Nephron progenitor cell (in vitro differentiated cells): ENCODE data around the gene CDYL2.

Experiments
- DNase-seq: peaks from one replicate; pipeline ENCODE4 v3.0.0; 2021
- H3K27ac Mint-ChIP-seq: 2 replicates; pipeline ENCODE4 v1.8.0; 2021; ENCODE audit warnings: mild to moderate bottlenecking, moderate library complexity, mixed read lengths
- H3K27me3 Mint-ChIP-seq: 2 replicates; pipeline ENCODE4 v1.8.0; 2021; ENCODE audit warnings: mild to moderate bottlenecking, low read depth, mixed read lengths; ENCODE audit not compliant: poor library complexity
- H3K36me3 Mint-ChIP-seq: 2 replicates; pipeline ENCODE4 v1.8.0; 2021; ENCODE audit warnings: low read depth, mixed read lengths
- H3K4me1 Mint-ChIP-seq: 2 replicates; pipeline ENCODE4 v1.8.0; 2021; ENCODE audit warnings: mixed read lengths
- H3K4me3 Mint-ChIP-seq: 2 replicates; pipeline ENCODE4 v1.8.0; 2021; ENCODE audit warnings: mild to moderate bottlenecking, moderate library complexity, mixed read lengths
- H3K9me3 Mint-ChIP-seq: 2 replicates; pipeline ENCODE4 v1.8.0; 2021; ENCODE audit warnings: mild to moderate bottlenecking, moderate library complexity, mixed read lengths
- CTCF ChIP-seq: fragments of 200-600 bp; sonication (generic); IDR thresholded peaks from 2 replicates; pipeline ENCODE4 v1.5.0; 2021; ENCODE audit warnings: antibody characterized with exemption

The CDYL2 gene

GRCh38 chr16:80627108-80627507, 177.3 kb downstream of the CDYL2 start:
- H3K27me3 Mint-ChIP-seq = peaks cover 12% of the 10 kb centered on the region
- H3K36me3 Mint-ChIP-seq = no peaks in the 10 kb centered on the region
- H3K4me3 Mint-ChIP-seq = no peak overlapping the region
- H3K9me3 Mint-ChIP-seq = peaks cover 35% of the 10 kb centered on the region
- no peak for TF ChIP-seq CTCF
- H3K4me1 Mint-ChIP-seq = no peaks in the 10 kb centered on the region
- no peak for DNase-seq
- no peak overlapping the region for H3K27ac Mint-ChIP-seq

- Mint-ChIP-seq H3K27ac (no peak overlapping the region), H3K9me3 (peaks cover 23% of the 10 kb centered on the region), H3K36me3 (no peaks in the 10 kb centered on the region), H3K4me1 (no peaks in the 10 kb centered on the region), H3K27me3 (peaks cover 8% of the 10 kb centered on the region), H3K4me3 (no peak overlapping the region)
- no peak for DNase-seq
- TF ChIP-seq CTCF = no peak
Observed at GRCh38 chr16:80623376-80623775, 181.0 kb downstream of the CDYL2 start.

- no peak for TF ChIP-seq CTCF
- no peak overlapping the region for H3K27ac Mint-ChIP-seq
- no peaks in the 10 kb centered on the region for H3K36me3 Mint-ChIP-seq
- no peak for DNase-seq
- peaks cover 8% of the 10 kb centered on the region for H3K27me3 Mint-ChIP-seq
- H3K9me3 Mint-ChIP-seq = peaks cover 20% of the 10 kb centered on the region
- no peak overlapping the region for H3K4me3 Mint-ChIP-seq
- H3K4me1 Mint-ChIP-seq = no peaks in the 10 kb centered on the region
Observed at GRCh38 chr16:80622007-80622406, 182.4 kb downstream of the CDYL2 start.

GRCh38 chr16:80620736-80621605, 183.4 kb downstream of the CDYL2 start:
- no peak for TF ChIP-seq CTCF
- H3K27ac Mint-ChIP-seq = no peak overlapping the region
- no peak overlapping the region for H3K4me3 Mint-ChIP-seq
- H3K9me3 Mint-ChIP-seq = peaks cover 20% of the 10 kb centered on the region
- peaks cover 12% of the 10 kb centered on the region for H3K27me3 Mint-ChIP-seq
- no peaks in the 10 kb centered on the region for H3K36me3 Mint-ChIP-seq
- no peak for DNase-seq
- peaks cover 2% of the 10 kb centered on the region for H3K4me1 Mint-ChIP-seq

- Mint-ChIP-seq H3K4me3 (no peak overlapping the region), H3K27ac (no peak overlapping the region), H3K27me3 (peaks cover 8% of the 10 kb centered on the region), H3K36me3 (no peaks in the 10 kb centered on the region), H3K4me1 (peaks cover 8% of the 10 kb centered on the region), H3K9me3 (peaks cover 17% of the 10 kb centered on the region)
- no peak for TF ChIP-seq CTCF
- DNase-seq = no peak
Observed at GRCh38 chr16:80619824-80620223, 184.6 kb downstream of the CDYL2 start.
